ENCODE results near the gene POU3F2. TPM values are rescaled to one million over a fixed set of nuclear protein-coding genes. Genes with fewer than 3 reads are reported as not detected.

The POU3F2 gene
- polyA plus RNA-seq, 2 of the 4 experiments (the other 2 are of a cell fraction): not detected

DNA sequence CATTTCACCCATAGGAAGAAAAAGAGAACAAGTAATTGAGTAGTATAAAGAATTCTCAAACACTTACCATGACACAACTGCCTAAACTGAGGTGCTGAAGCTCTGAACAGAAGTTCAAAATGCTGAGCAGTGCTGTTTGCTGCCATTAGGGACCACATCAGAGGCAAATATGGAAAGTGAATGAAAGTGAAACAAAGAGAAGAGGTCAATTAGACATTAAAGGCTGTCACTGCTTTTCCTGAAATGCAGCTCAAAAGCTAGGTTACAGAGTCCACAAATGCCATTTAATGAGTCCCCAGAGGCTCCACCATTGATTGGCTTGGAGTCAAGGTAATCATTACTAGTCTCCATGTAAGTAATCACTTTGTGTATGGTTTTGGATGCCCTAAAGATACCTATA, 46.1 kb downstream of the POU3F2 start:
- ATAC-seq (no peak), FAIRE-seq (no peak), DNase-seq (ENCODE audit: low read depth in 1 of 2, low spot score in 1 of 2) (no peak)
- H3K4me3 ChIP-seq: no peak overlapping the region
- H3K4me1 ChIP-seq: no peaks in the 10 kb centered on the region
- TF ChIP-seq RNF2 (IDR thresholded peaks at IDR 0.05; ENCODE audit: borderline replicate concordance, low read depth) (no peak), HOXB5 (CRISPR knock-in tag; IDR thresholded peaks at IDR 0.05) (no peak), PHF8 (IDR thresholded peaks at IDR 0.05; ENCODE audit: borderline replicate concordance, low read depth) (no peak), FOSL2 (IDR thresholded peaks at IDR 0.05) (no peak), FOSL2 (CRISPR knock-in tag; IDR thresholded peaks at IDR 0.05) (no peak), JUNB (IDR thresholded peaks at IDR 0.05) (no peak), HDAC2 (IDR thresholded peaks at IDR 0.05) (no peak), CHD4 (IDR thresholded peaks at IDR 0.05; ENCODE audit: borderline replicate concordance) (no peak), CBX2 (IDR thresholded peaks at IDR 0.05; ENCODE audit: borderline replicate concordance, low read depth) (no peak), NPAS2 (CRISPR knock-in tag; IDR thresholded peaks at IDR 0.05; ENCODE audit: borderline replicate concordance) (no peak), SREBF2 (IDR thresholded peaks at IDR 0.05) (no peak), ZNF302 (CRISPR knock-in tag; IDR thresholded peaks at IDR 0.05) (no peak), RARB (CRISPR knock-in tag; IDR thresholded peaks at IDR 0.05) (no peak), HOXB13 (CRISPR knock-in tag; IDR thresholded peaks at IDR 0.05; ENCODE audit: low read depth) (no peak), KDM5A (IDR thresholded peaks at IDR 0.05) (no peak), RAD21 (conservative IDR thresholded peaks at IDR 0.05 in 1 of 2, IDR thresholded peaks at IDR 0.05 in 1 of 2) (no peak)
- TF ChIP-seq, protein P1, sequence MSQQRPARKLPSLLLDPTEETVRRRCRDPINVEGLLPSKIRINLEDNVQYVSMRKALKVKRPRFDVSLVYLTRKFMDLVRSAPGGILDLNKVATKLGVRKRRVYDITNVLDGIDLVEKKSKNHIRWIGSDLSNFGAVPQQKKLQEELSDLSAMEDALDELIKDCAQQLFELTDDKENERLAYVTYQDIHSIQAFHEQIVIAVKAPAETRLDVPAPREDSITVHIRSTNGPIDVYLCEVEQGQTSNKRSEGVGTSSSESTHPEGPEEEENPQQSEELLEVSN (IDR thresholded peaks at IDR 0.05; ENCODE audit: borderline replicate concordance, low read depth): no peak
- TF ChIP-seq, protein P2, sequence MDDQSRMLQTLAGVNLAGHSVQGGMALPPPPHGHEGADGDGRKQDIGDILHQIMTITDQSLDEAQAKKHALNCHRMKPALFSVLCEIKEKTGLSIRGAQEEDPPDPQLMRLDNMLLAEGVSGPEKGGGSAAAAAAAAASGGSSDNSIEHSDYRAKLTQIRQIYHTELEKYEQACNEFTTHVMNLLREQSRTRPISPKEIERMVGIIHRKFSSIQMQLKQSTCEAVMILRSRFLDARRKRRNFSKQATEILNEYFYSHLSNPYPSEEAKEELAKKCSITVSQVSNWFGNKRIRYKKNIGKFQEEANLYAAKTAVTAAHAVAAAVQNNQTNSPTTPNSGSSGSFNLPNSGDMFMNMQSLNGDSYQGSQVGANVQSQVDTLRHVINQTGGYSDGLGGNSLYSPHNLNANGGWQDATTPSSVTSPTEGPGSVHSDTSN (IDR thresholded peaks at IDR 0.05): no peak
- TF ChIP-seq, protein P3, sequence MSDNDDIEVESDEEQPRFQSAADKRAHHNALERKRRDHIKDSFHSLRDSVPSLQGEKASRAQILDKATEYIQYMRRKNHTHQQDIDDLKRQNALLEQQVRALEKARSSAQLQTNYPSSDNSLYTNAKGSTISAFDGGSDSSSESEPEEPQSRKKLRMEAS (IDR thresholded peaks at IDR 0.05): no peak
- TF ChIP-seq, protein P4, sequence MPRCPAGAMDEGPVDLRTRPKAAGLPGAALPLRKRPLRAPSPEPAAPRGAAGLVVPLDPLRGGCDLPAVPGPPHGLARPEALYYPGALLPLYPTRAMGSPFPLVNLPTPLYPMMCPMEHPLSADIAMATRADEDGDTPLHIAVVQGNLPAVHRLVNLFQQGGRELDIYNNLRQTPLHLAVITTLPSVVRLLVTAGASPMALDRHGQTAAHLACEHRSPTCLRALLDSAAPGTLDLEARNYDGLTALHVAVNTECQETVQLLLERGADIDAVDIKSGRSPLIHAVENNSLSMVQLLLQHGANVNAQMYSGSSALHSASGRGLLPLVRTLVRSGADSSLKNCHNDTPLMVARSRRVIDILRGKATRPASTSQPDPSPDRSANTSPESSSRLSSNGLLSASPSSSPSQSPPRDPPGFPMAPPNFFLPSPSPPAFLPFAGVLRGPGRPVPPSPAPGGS (IDR thresholded peaks at IDR 0.05): no peak
- H3K4me2 ChIP-seq: no peak overlapping the region
- H3K27ac ChIP-seq: no peak overlapping the region
- ChIA-PET POLR2A (no interaction called here), CTCF (no interaction called here)
- no peaks in the 10 kb centered on the region for H3K9me3 ChIP-seq

DNA sequence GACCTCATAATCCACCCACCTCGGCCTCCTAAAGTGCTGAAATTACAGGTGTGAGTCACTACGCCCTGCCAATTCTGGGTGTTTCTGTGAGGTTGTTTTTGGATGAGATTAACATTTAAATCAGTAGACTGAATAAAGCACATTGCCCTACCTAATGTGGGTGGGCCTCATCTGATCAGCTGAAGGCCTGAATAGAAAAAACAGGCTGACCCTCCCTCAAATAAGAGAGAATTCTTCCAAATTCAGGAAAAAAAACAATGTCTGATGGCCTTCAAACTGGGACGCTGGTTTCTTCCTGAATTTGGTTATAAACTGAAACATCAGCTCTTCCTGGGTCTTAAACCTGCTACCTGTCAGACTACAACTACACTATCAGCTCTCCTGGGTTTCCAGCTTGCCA, 51.0 kb downstream of the POU3F2 start:
- no peak overlapping the region for H3K4me2 ChIP-seq
- POLR2A ChIA-PET: no interaction called here
- H3K4me3 ChIP-seq: no peak overlapping the region
- CTCF ChIA-PET: no interaction called here
- WGBS (ENCODE audit: missing lambda C conversion rate): 91% methylated on average over 3 of the region's 3 CpGs
- no peak for ATAC-seq
- no peak for FAIRE-seq
- H3K27ac ChIP-seq: no peak overlapping the region
- DNase-seq (ENCODE audit: low read depth in 1 of 2, low spot score in 1 of 2): no peak
- TF ChIP-seq CHD4 (IDR thresholded peaks at IDR 0.05; ENCODE audit: borderline replicate concordance) (no peak), FOSL2 (IDR thresholded peaks at IDR 0.05) (no peak), FOSL2 (CRISPR knock-in tag; IDR thresholded peaks at IDR 0.05) (no peak), HEYL (CRISPR knock-in tag; IDR thresholded peaks at IDR 0.05) (no peak), KDM5A (IDR thresholded peaks at IDR 0.05) (no peak), RAD21 (conservative IDR thresholded peaks at IDR 0.05 in 1 of 2, IDR thresholded peaks at IDR 0.05 in 1 of 2) (no peak)
- TF ChIP-seq, protein P5, sequence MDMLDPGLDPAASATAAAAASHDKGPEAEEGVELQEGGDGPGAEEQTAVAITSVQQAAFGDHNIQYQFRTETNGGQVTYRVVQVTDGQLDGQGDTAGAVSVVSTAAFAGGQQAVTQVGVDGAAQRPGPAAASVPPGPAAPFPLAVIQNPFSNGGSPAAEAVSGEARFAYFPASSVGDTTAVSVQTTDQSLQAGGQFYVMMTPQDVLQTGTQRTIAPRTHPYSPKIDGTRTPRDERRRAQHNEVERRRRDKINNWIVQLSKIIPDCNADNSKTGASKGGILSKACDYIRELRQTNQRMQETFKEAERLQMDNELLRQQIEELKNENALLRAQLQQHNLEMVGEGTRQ (IDR thresholded peaks at IDR 0.05): no peak
- TF ChIP-seq, protein P6, sequence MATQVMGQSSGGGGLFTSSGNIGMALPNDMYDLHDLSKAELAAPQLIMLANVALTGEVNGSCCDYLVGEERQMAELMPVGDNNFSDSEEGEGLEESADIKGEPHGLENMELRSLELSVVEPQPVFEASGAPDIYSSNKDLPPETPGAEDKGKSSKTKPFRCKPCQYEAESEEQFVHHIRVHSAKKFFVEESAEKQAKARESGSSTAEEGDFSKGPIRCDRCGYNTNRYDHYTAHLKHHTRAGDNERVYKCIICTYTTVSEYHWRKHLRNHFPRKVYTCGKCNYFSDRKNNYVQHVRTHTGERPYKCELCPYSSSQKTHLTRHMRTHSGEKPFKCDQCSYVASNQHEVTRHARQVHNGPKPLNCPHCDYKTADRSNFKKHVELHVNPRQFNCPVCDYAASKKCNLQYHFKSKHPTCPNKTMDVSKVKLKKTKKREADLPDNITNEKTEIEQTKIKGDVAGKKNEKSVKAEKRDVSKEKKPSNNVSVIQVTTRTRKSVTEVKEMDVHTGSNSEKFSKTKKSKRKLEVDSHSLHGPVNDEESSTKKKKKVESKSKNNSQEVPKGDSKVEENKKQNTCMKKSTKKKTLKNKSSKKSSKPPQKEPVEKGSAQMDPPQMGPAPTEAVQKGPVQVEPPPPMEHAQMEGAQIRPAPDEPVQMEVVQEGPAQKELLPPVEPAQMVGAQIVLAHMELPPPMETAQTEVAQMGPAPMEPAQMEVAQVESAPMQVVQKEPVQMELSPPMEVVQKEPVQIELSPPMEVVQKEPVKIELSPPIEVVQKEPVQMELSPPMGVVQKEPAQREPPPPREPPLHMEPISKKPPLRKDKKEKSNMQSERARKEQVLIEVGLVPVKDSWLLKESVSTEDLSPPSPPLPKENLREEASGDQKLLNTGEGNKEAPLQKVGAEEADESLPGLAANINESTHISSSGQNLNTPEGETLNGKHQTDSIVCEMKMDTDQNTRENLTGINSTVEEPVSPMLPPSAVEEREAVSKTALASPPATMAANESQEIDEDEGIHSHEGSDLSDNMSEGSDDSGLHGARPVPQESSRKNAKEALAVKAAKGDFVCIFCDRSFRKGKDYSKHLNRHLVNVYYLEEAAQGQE (IDR thresholded peaks at IDR 0.05): no peak
- TF ChIP-seq, protein P4 (IDR thresholded peaks at IDR 0.05): no peak
- no peaks in the 10 kb centered on the region for H3K4me1 ChIP-seq
- no peaks in the 10 kb centered on the region for H3K9me3 ChIP-seq
